GM21717 (cell line): ENCODE measurements around the gene SSH2.

Experiments
- ATAC-seq: cut with Tn5 transposase; IDR thresholded peaks from one replicate; pipeline ENCODE4 v1.9.1; 2021; ENCODE audit warnings: mild to moderate bottlenecking, moderate library complexity; ENCODE audit not compliant: unreplicated experiment

The SSH2 gene

DNA sequence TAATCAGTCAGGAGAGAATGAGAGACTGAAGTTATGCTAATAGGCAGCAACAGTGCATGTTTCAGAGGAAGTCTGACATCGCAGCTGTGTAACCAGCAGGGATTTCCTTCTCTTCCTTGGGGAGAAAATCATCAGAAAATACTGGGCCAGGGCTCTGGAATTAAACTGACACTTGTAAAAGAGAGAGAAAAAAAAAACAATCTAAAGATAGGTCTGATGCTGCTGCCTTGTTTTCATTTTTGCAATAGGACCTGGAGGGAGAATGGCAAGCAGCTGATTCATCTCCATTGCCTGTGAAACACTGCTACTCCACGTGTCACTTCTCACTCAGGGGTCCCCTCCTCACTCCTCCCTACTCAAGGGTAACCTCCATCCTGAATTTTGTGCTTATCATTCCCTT is 289.6 kb downstream of the SSH2 start:
- ATAC-seq: no peak

DNA sequence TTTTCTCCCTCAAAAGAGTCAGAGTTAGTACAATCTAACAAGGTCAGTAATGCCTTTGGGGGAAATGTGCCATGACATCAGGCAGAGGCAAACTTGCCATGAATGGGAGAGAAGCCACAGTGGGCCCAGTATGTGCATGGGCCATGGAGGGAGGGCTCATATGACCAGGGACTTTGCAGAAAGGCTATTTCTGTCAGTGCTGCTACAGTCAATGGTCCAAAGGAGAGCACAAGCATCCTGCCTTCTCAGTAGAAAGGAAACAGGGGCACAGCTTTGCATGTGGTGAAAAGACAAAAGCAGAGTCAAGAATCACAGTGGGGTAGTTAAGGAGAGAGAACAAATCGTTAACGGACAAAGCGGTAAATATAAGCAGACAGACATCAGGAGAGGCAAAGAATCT is 296.1 kb downstream of the SSH2 start:
- ATAC-seq: no peak

- no peak for ATAC-seq
These were observed 299.3 kb downstream of the SSH2 start for GRCh38 chr17:29630630-29631193.

GRCh38 chr17:29629839-29630238 is 300.2 kb downstream of the SSH2 start:
- no peak for ATAC-seq

DNA sequence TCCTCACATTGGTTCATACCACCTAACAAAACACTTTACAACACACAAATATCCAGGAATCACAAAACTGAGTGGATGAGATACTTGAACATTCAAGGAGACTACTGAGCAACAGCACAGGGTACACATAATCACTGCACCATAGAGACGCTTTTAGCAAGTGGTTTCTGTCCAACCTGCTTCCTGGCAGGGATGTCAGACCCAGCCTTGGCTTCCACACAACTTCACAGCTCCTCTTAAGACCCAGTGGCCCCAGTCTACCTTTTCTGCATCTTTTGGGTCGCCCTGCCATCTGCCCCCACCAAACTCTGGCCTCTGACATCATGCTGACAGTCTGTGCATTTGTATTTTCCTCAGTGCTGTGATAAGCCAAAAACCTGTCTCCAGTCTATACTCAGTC is 301.4 kb downstream of the SSH2 start:
- no peak for ATAC-seq

- ATAC-seq: no peak
These were observed 302.1 kb downstream of the SSH2 start for GRCh38 chr17:29627951-29628350.

DNA sequence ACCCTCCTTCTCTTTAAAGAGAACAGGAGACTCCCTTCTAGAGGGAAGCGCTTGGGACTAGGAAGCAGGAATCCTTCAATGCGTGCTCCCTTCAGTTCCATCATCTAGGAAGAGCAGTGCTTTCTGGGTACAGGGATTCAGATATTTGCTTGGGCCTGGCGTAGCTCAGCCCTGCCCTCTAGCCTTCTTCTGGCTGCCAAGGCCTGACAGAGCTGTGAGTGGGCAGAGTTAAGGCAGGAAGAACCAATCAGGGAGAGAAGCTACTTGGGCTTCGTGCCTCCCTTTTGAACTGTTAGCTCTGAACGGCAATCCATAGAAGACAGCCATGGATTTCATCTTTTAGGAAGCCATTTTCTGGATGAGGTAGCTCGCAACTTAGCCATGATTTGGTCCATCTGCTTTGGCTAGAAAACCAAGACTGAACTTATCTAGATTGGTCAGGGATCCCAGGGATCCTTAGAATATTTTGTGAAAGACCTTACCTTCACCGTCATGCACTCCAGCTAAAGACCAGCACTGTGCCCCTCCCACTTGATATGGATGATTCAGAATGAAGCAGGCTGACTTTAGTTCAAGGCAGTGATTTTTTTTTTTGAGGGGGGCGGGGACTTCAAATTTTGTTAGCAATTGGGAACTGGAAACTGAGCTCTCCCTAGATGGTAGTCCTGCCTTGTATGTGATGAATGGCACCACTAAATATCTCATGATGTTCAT is 304.8 kb downstream of the SSH2 start:
- ATAC-seq: no peak

GRCh38 chr17:29624586-29624985 is 305.4 kb downstream of the SSH2 start:
- ATAC-seq: no peak

DNA sequence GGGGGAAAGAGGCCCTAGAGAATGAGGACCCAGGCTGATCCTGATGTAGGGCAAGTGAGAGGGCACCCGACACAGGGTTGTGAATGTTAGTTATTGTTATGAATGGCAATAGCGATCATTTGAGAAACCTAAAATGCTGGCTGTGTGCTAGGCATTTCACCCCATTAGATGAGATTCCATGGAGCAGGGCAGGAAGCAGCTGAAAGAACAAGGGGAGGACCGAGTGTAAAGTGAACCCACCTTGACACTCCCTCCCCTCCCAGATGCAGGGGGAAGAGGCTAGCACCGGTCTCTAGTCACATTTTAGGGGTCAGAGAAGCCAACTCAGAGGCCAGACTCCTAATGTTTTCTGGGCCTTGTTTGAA is 306.8 kb downstream of the SSH2 start:
- ATAC-seq: no peak

- ATAC-seq: no peak
These were observed 307.4 kb downstream of the SSH2 start, which contains the start of gene CORO6 for GRCh38 chr17:29622337-29623282. Gene CORO6, minus strand, starts transcription at chr17:29622912. Its CDS starts 1,491 bp downstream, at chr17:29621421.

DNA sequence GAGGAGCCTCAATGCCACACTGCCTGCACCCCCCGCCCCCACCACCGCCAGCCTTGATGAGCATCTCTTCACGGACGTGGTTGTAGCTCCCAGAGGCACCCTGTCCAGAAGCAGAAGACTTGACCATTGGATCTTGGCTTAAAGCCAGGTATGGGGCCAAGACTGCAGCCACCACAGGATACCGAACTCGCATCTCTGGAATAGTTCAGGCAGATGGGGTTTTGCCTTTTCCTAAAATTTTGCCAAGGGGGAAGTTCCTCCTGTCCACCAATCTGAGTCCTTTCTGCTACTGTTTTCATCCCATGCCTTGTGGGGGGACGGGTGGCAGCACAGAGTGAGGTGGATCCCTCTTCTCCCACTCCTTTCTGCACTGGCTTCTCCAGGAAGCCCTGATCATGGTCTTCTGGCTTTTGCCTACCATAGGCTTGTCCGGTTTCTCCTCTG is 308.3 kb downstream of the SSH2 start:
- ATAC-seq: no peak

- no peak for ATAC-seq
These were observed 309.1 kb downstream of the SSH2 start for GRCh38 chr17:29620779-29621500.

DNA sequence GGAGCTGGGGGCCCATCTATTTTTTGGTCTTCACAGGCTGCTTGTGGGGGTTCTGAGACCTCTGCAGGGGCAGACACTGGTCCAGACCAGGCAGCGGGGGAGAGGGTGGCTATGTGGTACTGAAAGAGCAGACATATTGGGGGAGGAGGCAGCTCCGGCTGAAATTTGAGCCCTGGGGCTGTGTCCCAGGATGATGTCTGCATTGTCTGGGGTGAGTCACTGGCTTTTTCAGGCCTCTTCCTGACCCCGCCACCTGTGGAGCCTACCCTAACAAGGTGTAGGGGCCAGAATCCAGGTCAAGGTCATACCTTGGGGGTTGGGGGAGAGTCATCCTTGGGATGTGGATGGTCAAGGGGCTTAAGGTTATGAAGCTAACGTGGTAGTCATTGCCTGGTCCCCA is 309.8 kb downstream of the SSH2 start:
- no peak for ATAC-seq

GRCh38 chr17:29619251-29619650 is 310.8 kb downstream of the SSH2 start:
- ATAC-seq: no peak

- no peak for ATAC-seq
These were observed 311.6 kb downstream of the SSH2 start for GRCh38 chr17:29618272-29619065.

- ATAC-seq: peak; percentile 35
These were observed 312.4 kb downstream of the SSH2 start for GRCh38 chr17:29617481-29618271.

- ATAC-seq: no peak
These were observed 312.9 kb downstream of the SSH2 start for GRCh38 chr17:29617125-29617480.

DNA sequence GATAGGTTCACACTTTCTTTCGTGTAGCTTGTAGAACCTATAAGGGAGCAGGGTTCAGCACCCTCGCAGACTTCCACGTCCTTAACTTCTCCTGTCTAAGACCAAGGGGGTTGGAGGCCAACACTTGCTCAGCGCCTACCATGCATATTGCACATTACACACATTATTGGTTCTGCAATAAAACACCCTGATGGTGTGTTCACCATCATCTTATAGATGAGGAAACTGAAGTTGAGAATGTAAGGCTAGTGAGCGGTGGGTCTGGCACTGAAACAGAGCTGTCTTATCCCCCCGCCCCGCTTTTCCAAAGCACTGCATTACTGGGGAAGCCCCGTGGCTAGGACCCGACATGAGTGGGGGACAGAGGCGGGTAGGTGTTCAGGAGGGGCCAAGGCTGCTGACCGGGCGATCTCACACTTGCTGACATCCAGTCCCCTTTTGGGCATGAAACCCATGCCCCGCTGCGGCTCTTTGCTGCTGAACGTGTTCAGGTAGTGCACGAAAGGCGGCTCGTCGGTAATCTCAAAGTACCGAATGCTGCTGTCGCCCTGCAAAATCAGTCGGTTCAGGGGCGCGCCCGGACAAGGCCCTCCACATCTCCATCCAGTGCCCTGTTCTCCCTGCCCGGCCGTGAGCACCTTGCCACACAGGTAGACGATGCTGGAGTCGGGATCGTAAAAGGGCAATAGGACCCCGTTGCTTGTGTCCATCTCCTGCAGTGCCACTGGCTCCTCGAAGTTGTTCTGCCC is 313.6 kb downstream of the SSH2 start:
- ATAC-seq: no peak
